ENCODE measurements around the gene ASTN2.

GRCh38 chr9:116461632-116462031 is 953.2 kb downstream of the ASTN2 start:
- TF ChIP-seq CTCF (IDR thresholded peaks at IDR 0.05) (no peak), EP300 (IDR thresholded peaks at IDR 0.05) (no peak)

All from sigmoid colon (tissue), 4 donors.